ENCODE data around the gene PXYLP1.

- TF ChIP-seq POLR2A (IDR thresholded peaks at IDR 0.05) (no peak), CTCF (IDR thresholded peaks at IDR 0.05) (no peak)
Measured at GRCh38 chr3:141341536-141341935, 109.9 kb downstream of the PXYLP1 start.

Data from thyroid gland (tissue), 4 donors.